ENCODE measurements around the gene MYL10.

DNA sequence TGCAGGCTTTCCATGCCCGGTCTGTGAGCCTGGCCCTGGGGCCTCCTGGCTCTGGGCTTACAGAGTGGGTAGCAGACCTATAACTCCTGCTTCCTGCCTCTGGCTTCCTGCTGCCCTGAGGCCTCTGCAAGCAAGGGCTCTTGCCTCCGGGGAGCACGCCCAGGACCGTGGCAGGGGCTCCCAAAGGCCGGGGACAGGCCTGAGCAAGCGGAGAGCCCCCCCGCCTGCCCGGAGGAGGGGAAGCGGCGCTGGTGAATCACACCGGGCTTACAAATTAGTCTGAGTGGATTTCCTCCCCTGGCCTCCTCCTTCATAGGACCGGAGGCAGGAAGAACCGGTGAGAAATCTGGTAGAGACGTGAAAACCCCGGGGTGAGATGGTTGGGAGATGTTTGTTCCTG, 1.5 kb upstream of the MYL10 start:
- TF ChIP-seq POLR2AphosphoS5 (IDR thresholded peaks at IDR 0.05; ENCODE audit: low read depth, low read length): no peak
- no peak for TF ChIP-seq EP300 (IDR thresholded peaks at IDR 0.05; ENCODE audit: borderline replicate concordance in 1 of 2, low read depth in 2 of 2, low read length in 2 of 2)
- TF ChIP-seq HDAC2 (IDR thresholded peaks at IDR 0.05; ENCODE audit: borderline replicate concordance in 1 of 2, low read depth in 2 of 2, low read length in 2 of 2): no peak
- TF ChIP-seq KDM5A (IDR thresholded peaks at IDR 0.05; ENCODE audit: low read length): no peak
- TF ChIP-seq YY1 (IDR thresholded peaks at IDR 0.05; ENCODE audit: low read depth, low read length): no peak
- TF ChIP-seq CTCF (IDR thresholded peaks at IDR 0.05; ENCODE audit: control extremely low read depth in 1 of 3, insufficient read depth in 1 of 3, low read depth in 1 of 3, low read length in 3 of 3): no peak
- TF ChIP-seq EZH2 (IDR thresholded peaks at IDR 0.05; ENCODE audit: low read depth, low read length, severe bottlenecking): no peak
- TF ChIP-seq ATF3 (IDR thresholded peaks at IDR 0.05; ENCODE audit: insufficient read depth, low read depth, low read length): no peak
- no peak for TF ChIP-seq TAF1 (IDR thresholded peaks at IDR 0.05; ENCODE audit: low read depth, low read length)
- no peak for TF ChIP-seq POLR2A (IDR thresholded peaks at IDR 0.05; ENCODE audit: control extremely low read depth in 1 of 2, low read depth in 2 of 2, low read length in 2 of 2)
- TF ChIP-seq, protein P1, sequence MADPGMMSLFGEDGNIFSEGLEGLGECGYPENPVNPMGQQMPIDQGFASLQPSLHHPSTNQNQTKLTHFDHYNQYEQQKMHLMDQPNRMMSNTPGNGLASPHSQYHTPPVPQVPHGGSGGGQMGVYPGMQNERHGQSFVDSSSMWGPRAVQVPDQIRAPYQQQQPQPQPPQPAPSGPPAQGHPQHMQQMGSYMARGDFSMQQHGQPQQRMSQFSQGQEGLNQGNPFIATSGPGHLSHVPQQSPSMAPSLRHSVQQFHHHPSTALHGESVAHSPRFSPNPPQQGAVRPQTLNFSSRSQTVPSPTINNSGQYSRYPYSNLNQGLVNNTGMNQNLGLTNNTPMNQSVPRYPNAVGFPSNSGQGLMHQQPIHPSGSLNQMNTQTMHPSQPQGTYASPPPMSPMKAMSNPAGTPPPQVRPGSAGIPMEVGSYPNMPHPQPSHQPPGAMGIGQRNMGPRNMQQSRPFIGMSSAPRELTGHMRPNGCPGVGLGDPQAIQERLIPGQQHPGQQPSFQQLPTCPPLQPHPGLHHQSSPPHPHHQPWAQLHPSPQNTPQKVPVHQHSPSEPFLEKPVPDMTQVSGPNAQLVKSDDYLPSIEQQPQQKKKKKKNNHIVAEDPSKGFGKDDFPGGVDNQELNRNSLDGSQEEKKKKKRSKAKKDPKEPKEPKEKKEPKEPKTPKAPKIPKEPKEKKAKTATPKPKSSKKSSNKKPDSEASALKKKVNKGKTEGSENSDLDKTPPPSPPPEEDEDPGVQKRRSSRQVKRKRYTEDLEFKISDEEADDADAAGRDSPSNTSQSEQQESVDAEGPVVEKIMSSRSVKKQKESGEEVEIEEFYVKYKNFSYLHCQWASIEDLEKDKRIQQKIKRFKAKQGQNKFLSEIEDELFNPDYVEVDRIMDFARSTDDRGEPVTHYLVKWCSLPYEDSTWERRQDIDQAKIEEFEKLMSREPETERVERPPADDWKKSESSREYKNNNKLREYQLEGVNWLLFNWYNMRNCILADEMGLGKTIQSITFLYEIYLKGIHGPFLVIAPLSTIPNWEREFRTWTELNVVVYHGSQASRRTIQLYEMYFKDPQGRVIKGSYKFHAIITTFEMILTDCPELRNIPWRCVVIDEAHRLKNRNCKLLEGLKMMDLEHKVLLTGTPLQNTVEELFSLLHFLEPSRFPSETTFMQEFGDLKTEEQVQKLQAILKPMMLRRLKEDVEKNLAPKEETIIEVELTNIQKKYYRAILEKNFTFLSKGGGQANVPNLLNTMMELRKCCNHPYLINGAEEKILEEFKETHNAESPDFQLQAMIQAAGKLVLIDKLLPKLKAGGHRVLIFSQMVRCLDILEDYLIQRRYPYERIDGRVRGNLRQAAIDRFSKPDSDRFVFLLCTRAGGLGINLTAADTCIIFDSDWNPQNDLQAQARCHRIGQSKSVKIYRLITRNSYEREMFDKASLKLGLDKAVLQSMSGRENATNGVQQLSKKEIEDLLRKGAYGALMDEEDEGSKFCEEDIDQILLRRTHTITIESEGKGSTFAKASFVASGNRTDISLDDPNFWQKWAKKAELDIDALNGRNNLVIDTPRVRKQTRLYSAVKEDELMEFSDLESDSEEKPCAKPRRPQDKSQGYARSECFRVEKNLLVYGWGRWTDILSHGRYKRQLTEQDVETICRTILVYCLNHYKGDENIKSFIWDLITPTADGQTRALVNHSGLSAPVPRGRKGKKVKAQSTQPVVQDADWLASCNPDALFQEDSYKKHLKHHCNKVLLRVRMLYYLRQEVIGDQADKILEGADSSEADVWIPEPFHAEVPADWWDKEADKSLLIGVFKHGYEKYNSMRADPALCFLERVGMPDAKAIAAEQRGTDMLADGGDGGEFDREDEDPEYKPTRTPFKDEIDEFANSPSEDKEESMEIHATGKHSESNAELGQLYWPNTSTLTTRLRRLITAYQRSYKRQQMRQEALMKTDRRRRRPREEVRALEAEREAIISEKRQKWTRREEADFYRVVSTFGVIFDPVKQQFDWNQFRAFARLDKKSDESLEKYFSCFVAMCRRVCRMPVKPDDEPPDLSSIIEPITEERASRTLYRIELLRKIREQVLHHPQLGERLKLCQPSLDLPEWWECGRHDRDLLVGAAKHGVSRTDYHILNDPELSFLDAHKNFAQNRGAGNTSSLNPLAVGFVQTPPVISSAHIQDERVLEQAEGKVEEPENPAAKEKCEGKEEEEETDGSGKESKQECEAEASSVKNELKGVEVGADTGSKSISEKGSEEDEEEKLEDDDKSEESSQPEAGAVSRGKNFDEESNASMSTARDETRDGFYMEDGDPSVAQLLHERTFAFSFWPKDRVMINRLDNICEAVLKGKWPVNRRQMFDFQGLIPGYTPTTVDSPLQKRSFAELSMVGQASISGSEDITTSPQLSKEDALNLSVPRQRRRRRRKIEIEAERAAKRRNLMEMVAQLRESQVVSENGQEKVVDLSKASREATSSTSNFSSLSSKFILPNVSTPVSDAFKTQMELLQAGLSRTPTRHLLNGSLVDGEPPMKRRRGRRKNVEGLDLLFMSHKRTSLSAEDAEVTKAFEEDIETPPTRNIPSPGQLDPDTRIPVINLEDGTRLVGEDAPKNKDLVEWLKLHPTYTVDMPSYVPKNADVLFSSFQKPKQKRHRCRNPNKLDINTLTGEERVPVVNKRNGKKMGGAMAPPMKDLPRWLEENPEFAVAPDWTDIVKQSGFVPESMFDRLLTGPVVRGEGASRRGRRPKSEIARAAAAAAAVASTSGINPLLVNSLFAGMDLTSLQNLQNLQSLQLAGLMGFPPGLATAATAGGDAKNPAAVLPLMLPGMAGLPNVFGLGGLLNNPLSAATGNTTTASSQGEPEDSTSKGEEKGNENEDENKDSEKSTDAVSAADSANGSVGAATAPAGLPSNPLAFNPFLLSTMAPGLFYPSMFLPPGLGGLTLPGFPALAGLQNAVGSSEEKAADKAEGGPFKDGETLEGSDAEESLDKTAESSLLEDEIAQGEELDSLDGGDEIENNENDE (IDR thresholded peaks at IDR 0.05; ENCODE audit: insufficient replicate concordance, low read length): no peak
- TF ChIP-seq MAFK (IDR thresholded peaks at IDR 0.05; ENCODE audit: low read depth, low read length): no peak
